Ishikawa (cell line): ENCODE measurements around the gene NCOA7.

ENCODE experiments used
- CEBPB ChIP-seq: IDR thresholded peaks from 2 replicates; pipeline ENCODE4 v1.6.1; 2012
- CREB1 ChIP-seq: IDR thresholded peaks from 2 replicates; pipeline ENCODE4 v1.6.1; 2012; ENCODE audit warnings: low read depth
- EGR1 ChIP-seq: IDR thresholded peaks from 2 replicates; pipeline ENCODE4 v1.6.1; 2012
- EP300 ChIP-seq: IDR thresholded peaks from 2 replicates; pipeline ENCODE4 v1.6.1; 2012; ENCODE audit warnings: borderline replicate concordance
- NFIC ChIP-seq: IDR thresholded peaks from 2 replicates; pipeline ENCODE4 v1.6.1; 2012
- RAD21 ChIP-seq: IDR thresholded peaks from 2 replicates; pipeline ENCODE4 v1.6.1; 2012; ENCODE audit warnings: low read depth
- REST ChIP-seq: IDR thresholded peaks from 2 replicates; pipeline ENCODE4 v1.6.1; 2012; ENCODE audit warnings: low read depth, mild to moderate bottlenecking
- TCF12 ChIP-seq: IDR thresholded peaks from 2 replicates; pipeline ENCODE4 v1.6.1; 2012; ENCODE audit warnings: low read depth
- ZBTB7A ChIP-seq: IDR thresholded peaks from 2 replicates; pipeline ENCODE4 v1.6.1; 2012; ENCODE audit warnings: low read depth
- TF ChIP-seq, protein P1 (sequence below): IDR thresholded peaks from 2 replicates; pipeline ENCODE4 v1.6.1; 2012

DNA sequence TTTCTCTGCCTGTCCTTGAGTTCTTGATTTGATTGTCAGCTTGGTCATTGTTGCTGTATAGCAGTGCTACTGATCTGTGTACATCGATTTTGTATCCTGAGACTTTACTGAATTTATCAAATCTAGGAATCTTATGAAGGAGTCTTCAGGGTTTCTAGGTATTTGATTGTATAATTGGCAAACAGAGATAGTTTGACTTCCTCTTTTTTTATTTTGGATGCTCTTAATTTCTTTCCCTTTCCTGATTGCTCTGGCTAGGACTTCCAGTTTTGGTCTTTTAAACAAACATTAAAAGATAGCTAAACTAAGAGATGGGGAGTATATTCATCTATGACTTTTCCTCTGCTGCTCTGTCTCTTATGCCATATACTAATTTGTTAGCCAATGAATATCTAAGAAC, 62.4 kb downstream of the NCOA7 start:
- TF ChIP-seq REST: no peak
- TF ChIP-seq NFIC: no peak
- TF ChIP-seq, protein P1, sequence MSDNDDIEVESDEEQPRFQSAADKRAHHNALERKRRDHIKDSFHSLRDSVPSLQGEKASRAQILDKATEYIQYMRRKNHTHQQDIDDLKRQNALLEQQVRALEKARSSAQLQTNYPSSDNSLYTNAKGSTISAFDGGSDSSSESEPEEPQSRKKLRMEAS: no peak
- TF ChIP-seq CREB1: no peak
- TF ChIP-seq RAD21: no peak
- no peak for TF ChIP-seq CEBPB
- TF ChIP-seq ZBTB7A: no peak
- no peak for TF ChIP-seq EP300
- TF ChIP-seq TCF12: no peak
- TF ChIP-seq EGR1: no peak
